22Rv1 (cell line): ENCODE measurements around the gene SUGCT.

Source experiments
- H3K27ac ChIP-seq: fragments of 450-650 bp; 2 replicates; pipeline ENCODE4 v1.5.1; 2017
- ZFX ChIP-seq: fragments of 450-650 bp; IDR thresholded peaks from 2 replicates; pipeline ENCODE4 v1.6.1; 2017; ENCODE audit warnings: antibody characterized with exemption, borderline replicate concordance
- TF ChIP-seq, protein P1 (sequence below): fragments of 450-650 bp; IDR thresholded peaks from 2 replicates; pipeline ENCODE4 v1.5.1; 2017; ENCODE audit warnings: mild to moderate bottlenecking

The SUGCT gene

DNA sequence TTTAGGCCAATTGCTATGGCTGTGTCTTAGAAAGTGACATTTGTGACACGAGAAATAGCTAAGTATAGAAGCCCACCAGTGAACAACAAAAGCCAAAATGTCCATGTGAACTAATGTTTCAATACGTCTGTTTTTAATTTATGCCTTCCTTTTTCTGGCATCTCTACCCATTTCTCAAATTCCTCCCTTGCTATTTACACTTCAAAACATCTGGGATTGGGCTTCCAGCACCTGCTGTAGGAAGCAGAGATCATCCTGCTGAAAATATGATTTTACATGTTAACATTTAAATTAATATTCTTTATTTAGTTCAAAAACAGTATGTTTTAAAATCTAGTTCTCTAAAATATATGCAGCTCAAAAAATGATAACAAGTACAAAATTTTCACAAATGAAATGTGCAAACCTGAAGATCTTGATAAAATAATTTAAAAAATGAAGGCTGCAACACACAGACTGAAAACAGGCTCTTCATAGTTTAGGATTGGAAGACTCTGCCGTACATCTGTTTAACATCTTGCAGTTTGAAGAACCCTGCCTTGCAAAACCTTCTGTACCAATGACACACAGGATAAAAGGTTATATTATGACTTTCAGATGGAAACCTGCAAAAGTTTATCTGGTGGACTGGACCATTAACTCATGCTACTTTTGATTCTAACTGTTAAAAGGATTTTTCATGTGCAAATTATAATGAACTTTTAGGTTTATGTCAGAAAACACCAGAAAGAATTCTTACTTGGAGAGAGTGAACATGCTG, 408.4 kb downstream of the SUGCT start:
- TF ChIP-seq ZFX, result no peak
- TF ChIP-seq, protein P1, sequence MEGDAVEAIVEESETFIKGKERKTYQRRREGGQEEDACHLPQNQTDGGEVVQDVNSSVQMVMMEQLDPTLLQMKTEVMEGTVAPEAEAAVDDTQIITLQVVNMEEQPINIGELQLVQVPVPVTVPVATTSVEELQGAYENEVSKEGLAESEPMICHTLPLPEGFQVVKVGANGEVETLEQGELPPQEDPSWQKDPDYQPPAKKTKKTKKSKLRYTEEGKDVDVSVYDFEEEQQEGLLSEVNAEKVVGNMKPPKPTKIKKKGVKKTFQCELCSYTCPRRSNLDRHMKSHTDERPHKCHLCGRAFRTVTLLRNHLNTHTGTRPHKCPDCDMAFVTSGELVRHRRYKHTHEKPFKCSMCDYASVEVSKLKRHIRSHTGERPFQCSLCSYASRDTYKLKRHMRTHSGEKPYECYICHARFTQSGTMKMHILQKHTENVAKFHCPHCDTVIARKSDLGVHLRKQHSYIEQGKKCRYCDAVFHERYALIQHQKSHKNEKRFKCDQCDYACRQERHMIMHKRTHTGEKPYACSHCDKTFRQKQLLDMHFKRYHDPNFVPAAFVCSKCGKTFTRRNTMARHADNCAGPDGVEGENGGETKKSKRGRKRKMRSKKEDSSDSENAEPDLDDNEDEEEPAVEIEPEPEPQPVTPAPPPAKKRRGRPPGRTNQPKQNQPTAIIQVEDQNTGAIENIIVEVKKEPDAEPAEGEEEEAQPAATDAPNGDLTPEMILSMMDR, result no peak
- H3K27ac ChIP-seq, result no peak overlapping the region

- TF ChIP-seq, protein P1, result no peak
- TF ChIP-seq ZFX, result no peak
- no peak overlapping the region for H3K27ac ChIP-seq
Observed at GRCh38 chr7:40544221-40544723, 409.5 kb downstream of the SUGCT start.

DNA sequence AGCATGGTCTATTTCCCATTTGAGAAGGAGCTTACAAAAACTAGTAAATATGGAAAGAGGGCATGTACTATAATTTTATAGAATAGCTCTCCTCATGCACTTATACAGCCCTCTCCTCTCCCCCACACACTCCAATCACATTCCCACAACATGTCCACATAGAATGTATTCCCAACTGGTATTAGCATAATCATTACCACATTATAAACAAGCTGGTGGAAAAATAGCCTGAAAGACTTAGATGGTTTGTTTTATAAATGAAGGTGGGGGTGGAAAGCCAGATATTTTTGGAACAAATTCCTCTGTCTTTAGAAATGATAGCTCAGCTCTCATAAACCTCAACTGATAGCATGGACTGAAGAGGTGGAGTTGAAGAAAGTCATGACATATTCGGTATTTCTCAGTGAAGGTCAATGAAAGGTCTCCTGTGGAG, 410.1 kb downstream of the SUGCT start:
- TF ChIP-seq ZFX, result no peak
- TF ChIP-seq, protein P1, result no peak
- H3K27ac ChIP-seq, result no peak overlapping the region

- no peak overlapping the region for H3K27ac ChIP-seq
- TF ChIP-seq, protein P1, result no peak
- TF ChIP-seq ZFX, result no peak
Observed at GRCh38 chr7:40545739-40546138, 410.9 kb downstream of the SUGCT start.

GRCh38 chr7:40546616-40547501, 412.1 kb downstream of the SUGCT start:
- no peak overlapping the region for H3K27ac ChIP-seq
- TF ChIP-seq ZFX, result no peak
- TF ChIP-seq, protein P1, result no peak

DNA sequence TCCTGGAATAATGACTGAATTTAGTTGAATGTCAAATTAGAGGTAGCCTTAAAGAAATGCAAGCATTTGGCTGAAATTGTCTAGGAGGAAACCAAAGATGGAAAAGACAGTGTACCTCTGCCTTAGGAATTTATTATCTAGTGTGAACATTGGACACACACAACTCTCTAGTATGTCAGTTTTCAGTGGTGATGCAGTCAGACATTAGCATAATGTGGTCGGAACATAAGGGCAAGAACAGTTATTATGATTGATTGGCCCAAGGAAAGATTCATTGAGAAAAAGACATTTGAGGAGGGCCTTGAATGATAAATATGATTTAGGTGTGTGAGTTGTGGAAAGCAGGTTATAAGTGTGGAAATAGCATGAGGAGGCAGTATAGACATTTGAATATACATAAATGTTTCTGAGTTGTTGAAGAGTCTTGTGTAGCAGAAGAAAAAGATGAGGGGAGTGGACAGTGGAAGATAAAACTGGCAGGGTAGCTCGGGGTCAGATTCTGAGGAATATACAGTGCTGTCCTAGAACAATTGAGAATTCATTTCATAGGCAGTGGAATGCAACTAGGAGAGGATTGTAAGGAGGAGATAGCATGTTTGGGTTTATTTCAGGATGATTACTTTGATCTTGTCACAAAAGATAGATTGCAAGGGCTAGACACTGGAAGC, 414.7 kb downstream of the SUGCT start:
- TF ChIP-seq, protein P1, result no peak
- no peak overlapping the region for H3K27ac ChIP-seq
